HL-60/S4 (cell line): ENCODE measurements around the gene MEF2B.

Experiments
- in situ Hi-C: fragments of 300-500 bp; cut with MboI; formaldehyde crosslinking; loops from 2 replicates; pipeline ENCODE4 v1.14.3; 2022; ENCODE audit warnings: low sequenced_read_pairs

MEF2B gene

GRCh38 chr19:19170053-19170872, at the start of gene MEF2B:
MEF2B (minus strand) TSS chr19:19170263; CDS start chr19:19150735, 19,528 bp downstream.
- in situ Hi-C loops, result loop anchor here (25.0 kb wide), 1 partner anchor 317 kb away; no protein-coding TSS in a partner anchor

GRCh38 chr19:19218911-19219310, 48.8 kb upstream of the MEF2B start:
- in situ Hi-C loops, result no loop called here

GRCh38 chr19:19217099-19217498, 47.0 kb upstream of the MEF2B start:
- in situ Hi-C loops, result no loop called here

- in situ Hi-C loops, result no loop called here
These were observed 45.7 kb upstream of the MEF2B start for GRCh38 chr19:19215792-19216191.

DNA sequence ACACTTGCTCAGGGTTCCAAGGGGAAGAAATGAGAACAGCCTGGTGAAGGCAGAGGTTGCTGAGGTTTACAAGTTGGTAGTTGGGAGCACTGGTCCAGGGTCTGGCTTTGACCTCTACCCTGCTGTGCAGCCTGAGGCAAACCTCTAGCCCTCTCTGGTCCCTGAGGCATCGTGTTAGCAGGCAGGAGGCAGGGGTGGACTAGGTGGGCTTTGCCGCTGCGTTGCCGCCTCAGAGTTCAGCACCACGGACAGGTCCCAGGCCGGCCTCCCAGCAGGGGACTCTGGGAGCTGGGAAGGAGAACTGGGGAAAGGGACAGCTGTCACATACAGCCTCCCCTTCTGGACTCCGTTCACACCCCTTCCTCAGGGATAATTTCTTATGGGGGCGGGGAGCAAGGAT, 44.8 kb upstream of the MEF2B start:
- in situ Hi-C loops, result no loop called here

GRCh38 chr19:19214159-19214490, 44.1 kb upstream of the MEF2B start:
- in situ Hi-C loops, result no loop called here

GRCh38 chr19:19213426-19214158, 43.5 kb upstream of the MEF2B start:
- in situ Hi-C loops, result no loop called here

DNA sequence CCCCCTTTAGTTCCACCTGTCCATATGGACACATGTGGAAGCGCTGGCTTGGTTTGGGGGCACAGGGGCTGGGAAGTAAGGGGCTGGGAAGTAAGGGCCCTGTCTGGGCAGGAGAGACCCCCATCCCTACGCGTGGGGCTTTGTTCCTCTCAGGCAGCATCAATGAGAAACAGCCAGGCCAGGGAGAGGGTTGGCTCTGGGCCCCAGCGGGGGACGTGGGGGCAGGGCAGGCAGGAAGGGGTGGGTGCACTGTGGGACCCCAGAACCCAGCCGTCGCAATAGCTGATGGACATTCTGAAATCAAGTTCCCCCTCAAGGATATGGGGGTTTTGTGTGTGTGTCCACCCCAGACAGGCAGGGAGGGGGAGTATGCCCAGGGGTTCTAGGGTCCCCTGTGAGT, 42.9 kb upstream of the MEF2B start:
- in situ Hi-C loops, result no loop called here

DNA sequence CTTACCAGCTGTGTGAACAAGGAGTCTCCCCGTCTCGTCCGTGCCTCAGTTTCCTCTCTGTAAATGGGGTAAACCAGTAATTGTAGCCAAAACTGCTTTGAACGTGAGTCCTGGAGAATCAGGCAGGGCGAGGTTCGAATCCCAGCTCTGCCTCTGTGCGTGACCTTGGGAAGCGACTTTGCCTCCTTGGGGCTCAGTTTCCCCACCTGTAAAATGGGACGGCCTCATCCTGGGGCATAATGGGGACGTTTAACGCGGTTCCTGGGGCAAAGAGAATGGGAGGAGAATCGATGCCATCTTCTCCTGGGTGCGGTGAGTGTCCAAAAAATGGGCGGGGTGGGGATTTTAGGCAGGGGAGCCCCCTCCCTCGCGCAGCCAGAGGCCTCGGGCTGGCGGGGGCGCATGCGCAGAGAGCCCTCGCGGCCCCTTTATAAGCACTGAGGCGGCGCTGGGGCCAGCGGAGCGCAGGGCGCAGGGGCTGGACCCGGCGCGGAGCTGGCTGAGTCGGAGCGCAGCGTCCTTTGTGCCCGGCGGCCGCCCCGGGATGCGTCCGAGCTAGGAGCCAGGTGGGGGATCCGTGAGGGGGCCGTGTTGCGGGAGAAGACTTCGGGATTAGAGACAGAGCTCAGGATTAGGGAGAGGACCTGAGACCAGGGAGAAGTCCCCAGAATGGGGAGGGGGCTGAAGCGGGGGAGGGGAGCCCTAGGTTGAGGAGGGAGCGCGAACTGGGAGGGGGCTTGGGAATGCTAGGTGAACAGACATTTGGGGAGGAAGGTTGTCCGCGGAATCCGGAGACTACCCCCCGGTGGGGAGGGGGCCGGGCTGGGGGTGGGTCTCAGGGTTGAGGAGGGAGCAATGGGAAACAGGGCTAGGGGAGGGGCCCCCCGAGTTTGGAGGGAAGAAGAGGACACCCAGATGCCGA, 41.7 kb upstream of the MEF2B start, which contains the start of gene NCAN:
NCAN (plus strand) TSS at position 460 of the 922 bp plus-strand sequence. CDS start 4,996 bp downstream, outside the sequence.
- in situ Hi-C loops, result no loop called here

- in situ Hi-C loops, result no loop called here
These were observed 39.3 kb upstream of the MEF2B start for GRCh38 chr19:19209372-19209771.

- in situ Hi-C loops, result no loop called here
These were observed 37.8 kb upstream of the MEF2B start for GRCh38 chr19:19207637-19208572.

GRCh38 chr19:19206938-19207337, 36.9 kb upstream of the MEF2B start:
- in situ Hi-C loops, result no loop called here

DNA sequence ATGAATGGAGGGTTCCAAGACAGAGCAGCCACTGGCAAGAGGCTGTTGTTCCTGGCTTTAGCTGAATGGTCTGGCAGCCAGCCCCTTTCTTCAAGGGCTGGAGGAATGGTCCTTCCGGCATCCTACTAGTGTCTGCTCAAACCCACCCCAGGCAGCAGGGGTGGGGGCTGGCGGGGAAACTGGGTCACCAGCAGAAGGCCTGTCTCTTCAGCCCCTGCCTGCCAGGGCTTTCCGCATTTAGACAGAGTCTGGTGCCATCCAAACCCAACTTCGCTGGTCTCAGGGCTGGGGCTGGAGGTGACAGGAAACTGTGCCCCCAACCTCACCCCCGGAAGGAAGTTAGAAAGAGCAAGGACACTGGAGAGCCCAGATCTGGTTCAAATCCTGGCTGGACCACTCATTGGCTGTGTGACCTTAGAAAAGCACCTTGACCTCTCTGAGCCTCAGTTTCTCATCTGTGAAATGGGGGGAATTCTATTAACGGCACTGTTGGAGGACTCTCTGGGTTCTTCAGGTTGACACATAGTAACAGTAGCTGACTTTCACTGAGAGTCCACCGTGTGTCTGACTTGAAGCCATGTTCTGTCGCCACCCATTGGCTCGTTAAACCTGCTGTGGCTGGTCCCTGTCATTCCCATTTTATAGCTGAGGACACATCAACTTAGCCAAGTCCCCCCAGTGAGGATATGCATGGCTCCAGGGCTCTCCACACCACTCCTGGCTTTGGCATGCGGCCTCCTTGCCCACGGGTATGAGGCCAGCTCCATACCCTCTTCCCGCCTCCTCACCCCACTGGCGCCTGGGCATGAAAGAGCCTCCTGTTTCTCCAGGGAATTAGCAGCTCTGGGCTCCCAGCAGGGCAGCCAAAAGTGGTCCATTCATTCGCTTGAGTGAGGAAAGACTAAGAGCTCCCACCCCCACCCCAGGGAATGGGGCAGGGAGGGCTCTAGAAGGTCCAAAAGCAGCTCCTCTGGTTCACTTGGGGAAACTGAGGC, 35.6 kb upstream of the MEF2B start:
- in situ Hi-C loops, result no loop called here

DNA sequence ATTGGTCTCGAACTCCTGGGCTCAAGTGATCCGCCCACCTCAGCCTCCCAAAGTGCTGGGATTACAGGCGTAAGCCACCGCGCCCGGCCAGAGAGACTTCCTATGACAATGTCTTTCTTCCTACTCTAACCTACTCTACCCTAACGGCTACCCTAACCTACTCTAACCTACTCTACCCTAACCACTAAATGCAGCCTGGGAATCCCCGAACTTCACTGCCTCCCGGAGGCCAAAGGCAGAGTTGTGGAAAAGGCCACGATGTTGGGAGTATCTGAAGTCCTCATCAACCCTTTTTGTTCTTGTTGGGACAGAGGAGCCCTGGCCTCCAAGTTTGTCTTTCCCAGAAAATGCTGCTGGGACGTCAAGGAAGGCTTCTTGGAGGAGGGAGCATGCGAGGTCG, 34.1 kb upstream of the MEF2B start:
- in situ Hi-C loops, result no loop called here

DNA sequence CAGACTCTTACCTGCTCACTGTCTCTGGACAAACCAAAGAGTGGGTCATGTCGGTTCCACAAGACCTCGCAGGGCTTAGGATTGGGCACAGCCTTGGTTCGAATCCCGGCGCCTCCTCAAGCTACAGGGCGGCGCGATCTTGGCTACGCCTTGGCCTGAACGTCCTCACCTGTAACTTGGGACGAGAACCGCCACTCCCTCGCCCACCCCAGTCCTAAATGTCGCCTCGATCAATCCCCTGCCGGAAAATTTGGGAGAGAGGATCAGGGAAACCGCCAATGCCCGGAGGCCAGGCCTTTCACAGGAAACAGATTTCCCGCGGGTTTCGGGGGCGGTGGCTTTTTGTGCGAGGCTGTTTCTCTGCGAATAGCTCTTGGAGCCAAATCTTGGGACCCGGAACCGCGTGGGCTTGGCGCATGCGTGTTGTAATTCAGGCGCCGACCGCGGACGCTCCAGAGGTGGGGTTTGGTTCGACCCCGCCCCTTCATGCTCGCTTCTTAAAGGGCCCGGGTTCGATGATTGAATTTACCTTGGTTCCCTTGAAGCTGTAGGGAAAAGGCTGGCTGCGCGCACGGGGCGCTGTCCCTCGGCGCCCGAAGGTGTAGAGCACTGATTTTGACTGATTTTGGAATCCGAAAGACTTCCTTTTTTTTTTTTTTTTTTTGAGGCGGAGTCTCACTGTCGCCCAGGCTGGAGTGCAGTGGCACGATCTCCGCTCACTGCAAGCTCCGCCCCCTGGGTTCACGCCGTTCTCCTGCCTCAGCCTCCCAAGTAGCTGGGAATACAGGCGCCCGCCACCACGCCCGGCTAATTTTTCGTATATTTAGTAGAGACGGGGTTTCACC, 33.2 kb upstream of the MEF2B start, which contains the start of gene NR2C2AP:
NR2C2AP (minus strand) TSS at position 403 of the 845 bp plus-strand sequence; CDS start at position 49, 354 bp downstream.
- in situ Hi-C loops, result no loop called here

- in situ Hi-C loops, result no loop called here
These were observed 32.6 kb upstream of the MEF2B start for GRCh38 chr19:19202707-19203011.

DNA sequence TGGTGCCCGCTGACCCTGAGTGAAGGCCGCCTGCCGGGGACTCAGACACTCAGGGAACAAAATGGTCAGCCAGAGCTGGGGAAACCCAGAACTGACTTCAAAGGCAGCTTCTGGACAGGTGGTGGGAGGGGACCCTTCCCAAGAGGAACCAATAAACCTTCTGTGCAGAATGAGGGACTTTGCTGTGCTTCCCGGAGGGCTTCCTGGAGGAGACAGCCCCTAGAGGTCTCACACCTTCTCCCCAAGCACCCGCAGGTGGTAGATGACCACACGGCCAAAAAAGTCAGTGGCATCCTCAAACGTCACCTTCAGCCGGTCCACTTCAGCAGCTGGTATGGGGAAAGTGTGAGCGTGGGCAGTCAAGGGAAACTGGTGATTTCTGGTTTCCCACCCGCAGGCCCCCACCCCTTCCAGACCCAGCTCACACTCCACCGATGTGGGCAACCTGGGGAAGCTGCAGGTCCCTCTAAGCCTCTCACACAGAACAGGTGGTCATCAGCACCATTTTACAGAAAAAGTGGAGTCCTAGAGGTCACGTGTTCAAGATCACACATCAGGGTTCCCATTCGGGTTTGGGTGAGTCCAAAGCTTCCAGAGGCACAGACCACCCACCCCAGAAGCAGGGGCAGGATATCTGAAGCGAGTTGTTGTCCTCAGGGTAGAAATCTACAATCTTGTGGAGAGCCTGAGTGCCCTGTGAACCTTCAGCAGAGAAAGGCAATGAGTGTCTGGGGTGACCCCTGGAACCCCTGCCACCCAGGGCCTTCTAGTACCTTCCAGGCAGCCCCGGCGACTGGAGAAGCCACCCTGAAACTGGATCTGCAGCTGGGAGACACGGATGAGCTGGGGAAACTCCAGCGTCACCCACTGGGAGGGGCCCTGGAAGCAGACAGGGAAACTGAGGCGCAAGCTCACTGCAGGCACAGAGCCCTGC, 31.9 kb upstream of the MEF2B start:
- in situ Hi-C loops, result no loop called here
